GM19438 (cell line): Measurements from ENCODE around the gene KCNG2.

Experiments used
- ATAC-seq: cut with Tn5 transposase; IDR thresholded peaks from one replicate; pipeline ENCODE4 v1.9.1; 2021; ENCODE audit warnings: low read depth; ENCODE audit not compliant: unreplicated experiment

The KCNG2 gene

DNA sequence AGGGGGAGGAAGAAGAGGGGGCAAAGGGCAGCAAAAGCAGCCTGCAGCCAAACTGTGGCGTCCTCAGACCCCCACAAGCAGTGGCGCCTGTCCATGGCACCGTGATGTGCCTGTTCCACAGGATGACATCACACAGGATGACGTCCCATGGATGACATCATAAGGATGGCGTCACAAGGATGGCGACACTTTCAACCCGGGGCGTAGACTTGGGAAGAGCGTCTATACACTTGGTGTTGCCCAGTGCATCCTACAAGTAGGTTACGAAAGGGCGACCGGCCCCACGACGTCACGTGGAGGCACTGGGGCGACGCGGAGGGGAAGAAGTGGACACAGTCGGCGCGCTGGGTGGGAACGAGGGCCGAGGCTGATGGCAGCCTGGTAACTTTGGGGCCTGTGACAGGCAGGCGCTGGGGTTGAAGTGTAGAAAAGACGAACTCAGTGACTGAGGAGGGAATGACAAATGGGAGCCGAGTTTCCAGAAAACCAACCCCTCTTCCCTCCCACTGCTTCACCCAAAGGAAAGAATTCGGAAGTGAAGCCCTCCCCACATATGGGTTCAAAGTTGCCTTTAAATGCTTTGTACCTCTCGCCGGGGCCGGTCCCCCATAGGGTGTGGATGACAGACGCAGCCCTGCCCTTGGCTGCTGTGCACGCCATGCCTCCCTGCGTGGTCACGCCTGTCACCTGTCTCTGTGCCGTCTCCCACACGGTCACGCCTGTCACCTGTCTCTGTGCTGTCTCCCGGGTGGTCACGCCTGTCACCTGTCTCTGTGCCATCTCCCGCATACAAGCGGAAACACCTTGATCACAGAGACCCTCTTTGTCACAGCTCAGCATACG is 13.4 kb upstream of the KCNG2 start:
- ATAC-seq = no peak

DNA sequence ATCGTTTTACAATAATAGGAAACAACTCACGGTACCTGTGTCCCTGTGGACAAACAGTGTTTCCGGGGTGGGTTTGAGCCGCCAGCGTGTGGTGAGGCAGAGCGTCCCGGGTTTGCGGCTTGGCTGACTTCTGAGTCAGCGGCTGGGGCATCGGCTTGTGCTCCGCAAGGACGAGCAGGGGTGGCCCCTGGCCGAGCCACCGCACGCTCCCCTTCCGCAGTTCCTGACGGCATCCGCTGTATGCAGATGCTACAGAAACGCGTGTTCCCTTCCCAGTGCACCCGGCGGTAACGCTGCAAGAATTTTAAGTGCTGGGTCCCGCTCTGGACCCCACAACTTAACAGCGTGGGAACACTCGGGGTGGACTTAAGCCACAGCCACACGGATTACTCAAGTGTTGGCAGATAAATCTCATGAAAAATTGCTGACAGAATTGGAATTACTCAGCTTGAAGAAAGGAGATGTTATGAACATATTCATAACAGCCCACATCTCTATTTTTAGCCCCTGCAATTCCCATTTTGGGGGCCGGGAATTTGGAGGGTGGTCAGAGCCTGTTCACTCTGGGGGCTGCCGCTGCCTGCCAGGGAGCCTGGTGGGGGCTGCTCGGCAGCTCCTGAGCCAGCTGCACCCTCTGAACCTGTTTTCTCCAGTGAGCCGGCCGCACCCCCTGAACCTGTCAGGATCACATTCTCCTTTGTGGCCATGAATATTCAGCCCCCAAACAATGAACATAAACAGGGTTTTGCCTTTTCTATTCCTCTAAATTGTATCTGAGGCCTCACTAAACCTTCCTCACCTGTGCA is 12.6 kb upstream of the KCNG2 start:
- ATAC-seq = no peak

- no peak for ATAC-seq
Measured at GRCh38 chr18:79785831-79786230, 11.9 kb upstream of the KCNG2 start.

- ATAC-seq = no peak
Measured at GRCh38 chr18:79786304-79786703, 11.4 kb upstream of the KCNG2 start.

DNA sequence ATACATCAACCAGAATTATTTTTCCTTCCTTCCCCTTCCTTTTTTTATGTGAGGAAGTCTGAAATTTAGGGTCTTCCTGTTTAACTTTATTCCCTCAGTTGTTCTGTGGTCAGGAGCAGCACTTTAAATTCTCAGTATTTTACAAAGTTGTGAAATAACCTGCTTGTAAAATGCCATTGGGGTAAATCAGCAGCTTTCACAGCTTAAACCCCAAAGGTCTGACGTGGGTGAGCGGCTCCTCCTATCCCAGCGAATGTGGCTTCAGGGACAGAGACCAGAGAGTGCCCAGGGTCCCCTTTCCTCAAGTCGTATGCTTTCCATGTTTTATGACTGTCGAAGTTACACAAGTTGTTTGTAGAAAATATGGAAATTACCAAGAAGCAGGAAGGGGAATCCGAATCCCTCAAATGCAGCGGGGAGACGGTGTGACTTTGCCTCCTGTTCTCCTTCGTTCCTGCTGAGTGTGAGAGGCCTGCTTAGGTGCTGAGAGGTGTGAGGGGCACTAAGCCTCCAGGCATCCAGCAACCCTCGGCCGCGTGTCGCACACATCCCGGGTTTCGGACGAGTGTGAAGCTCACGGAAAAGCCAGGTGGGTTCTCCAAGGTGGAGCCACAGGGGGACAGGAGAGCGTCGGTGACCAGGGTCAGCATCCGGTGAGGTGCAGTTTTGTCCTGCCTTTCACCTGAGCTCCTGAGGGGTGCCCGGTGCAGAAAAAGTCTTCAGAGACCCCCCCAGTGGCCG is 10.8 kb upstream of the KCNG2 start:
- ATAC-seq = no peak

GRCh38 chr18:79787527-79787864 is 10.2 kb upstream of the KCNG2 start:
- no peak for ATAC-seq

DNA sequence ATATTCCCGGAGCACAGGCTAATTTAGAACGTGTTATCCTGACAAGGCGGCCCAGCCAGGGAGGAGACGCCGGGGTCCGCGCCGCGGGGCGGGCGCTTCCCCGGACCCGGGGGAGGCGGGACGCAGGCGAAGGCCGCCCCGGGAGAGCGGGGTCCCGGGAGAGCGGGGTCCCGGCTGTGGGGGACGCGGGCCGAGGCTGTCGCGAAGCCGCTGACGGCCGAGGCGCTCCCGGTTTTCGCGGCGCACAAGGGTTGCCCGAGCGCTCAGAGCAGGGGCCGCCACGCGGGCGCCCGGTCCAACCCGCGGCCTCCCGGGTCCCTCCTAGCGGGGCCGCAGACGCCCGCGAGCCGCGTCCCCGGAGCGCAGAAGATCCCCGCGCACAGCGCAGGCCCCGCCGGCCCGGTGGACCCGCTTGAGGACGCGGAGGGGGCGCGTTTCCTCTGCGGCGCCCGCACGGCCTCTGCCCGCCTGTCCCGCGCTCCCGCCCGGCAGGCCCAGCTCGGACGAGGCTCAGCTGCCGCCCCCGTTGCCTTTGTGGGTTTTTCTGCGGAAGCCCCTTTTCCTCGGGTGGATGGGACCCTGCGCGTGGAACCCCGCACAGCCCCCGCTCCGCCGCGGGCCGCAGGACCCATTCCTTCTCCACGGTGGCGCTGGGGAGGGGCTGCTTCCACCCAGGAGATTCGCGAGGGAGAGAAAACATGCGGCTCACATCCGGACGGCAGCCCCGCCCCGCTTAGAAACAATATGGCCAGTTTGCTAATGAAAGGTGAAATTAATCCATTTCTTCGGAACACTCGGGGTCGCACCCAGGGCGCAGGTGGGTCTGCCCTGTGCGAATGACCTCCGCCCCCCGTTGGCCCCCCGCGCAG is 9.6 kb upstream of the KCNG2 start:
- ATAC-seq = no peak

- no peak for ATAC-seq
Measured at GRCh38 chr18:79788734-79789085, 9.0 kb upstream of the KCNG2 start.

- ATAC-seq = no peak
Measured at GRCh38 chr18:79789091-79789891, 8.4 kb upstream of the KCNG2 start.

DNA sequence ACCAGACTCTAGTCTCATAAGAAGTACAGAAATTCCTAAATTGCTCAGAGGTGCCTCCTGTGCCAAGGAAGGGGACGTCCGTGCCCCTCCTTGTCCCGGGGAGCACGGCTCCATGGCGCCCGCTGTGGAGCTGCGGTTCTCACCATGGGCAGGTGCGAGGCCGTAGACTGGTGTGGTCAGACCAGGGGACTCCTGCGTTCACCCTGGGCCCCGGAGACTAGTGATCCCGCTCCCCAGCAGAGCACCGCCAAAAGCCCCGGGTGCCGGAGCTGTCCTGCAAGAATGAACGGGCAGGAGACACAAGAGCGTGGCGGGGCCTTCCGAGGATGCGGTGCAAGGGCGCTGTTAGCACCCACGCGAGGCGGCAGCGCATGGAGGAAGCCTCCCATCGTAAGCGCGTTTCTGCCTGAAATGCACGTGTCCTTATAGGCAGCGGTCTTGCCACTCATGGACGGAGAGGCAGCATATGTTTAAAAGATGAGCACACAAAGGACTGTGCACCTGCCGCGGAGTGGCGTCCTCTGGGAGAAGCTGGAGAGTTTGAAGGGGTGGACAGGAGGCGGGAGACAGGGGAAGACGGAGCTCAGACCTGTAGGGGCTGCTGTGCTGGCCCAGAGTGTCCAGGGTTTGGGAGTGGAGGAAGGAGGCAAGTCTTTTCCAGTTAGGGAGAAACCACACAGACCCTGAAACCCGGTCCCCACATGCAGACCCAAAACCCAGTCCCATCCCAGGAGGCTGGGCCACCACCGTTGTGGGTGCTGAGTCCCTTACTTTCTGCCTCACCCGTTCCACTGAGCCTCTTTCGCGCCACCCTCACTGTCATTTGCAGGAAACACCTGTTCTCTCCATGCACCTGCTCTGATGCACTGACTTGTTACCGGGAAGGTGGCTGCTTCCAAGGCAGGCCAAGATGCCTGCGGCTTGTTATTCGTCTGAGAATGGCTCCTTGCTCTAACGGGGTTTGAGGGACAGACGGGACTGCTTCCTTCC is 7.5 kb upstream of the KCNG2 start:
- no peak for ATAC-seq

- no peak for ATAC-seq
Measured at GRCh38 chr18:79790996-79791972, 6.5 kb upstream of the KCNG2 start.

GRCh38 chr18:79792096-79792987 is 5.4 kb upstream of the KCNG2 start:
- no peak for ATAC-seq

- ATAC-seq = no peak
Measured at GRCh38 chr18:79792988-79793355, 4.8 kb upstream of the KCNG2 start.

GRCh38 chr18:79794846-79795245 is 2.9 kb upstream of the KCNG2 start:
- no peak for ATAC-seq

GRCh38 chr18:79795446-79795845 is 2.3 kb upstream of the KCNG2 start:
- no peak for ATAC-seq

GRCh38 chr18:79796016-79796415 is 1.7 kb upstream of the KCNG2 start:
- no peak for ATAC-seq
